Right lobe of liver (tissue), 4 donors: ENCODE results near the gene FBXL14.

ENCODE experiments used
- CTCF ChIP-seq, 4 donors: fragments of 200-600 bp in 3 of 4; fragments of 450-650 bp in 1 of 4; IDR thresholded peaks; one replicate each; pipeline versions ENCODE4 v1.5.1 to v1.8.0; 2016 to 2022; ENCODE audit warnings: antibody characterized with exemption in 4 of 4, mild to moderate bottlenecking in 2 of 4
- POLR2A ChIP-seq: fragments of 450-650 bp; IDR thresholded peaks from one replicate; pipeline ENCODE4 v1.6.1; 2017; ENCODE audit warnings: antibody characterized with exemption, mild to moderate bottlenecking
- donor health status: DM: no; HTN: no; CAD: no.
- donor health status: DM: no; HTN: no; CAD: no.
- donor health status: DM: no; HTN: yes; CAD: no.

GRCh38 chr12:1618489-1618888, 24.1 kb upstream of the FBXL14 start:
- TF ChIP-seq CTCF (IDR thresholded peaks at IDR 0.05) (no peak), POLR2A (no peak)
